Activated T-helper 1 cell treated with anti-CD3 and anti-CD28 coated beads, Interleukin-12 subunit alpha, Interleukin-12 subunit beta, Interleukin-2, Interleukin-4 antibody, amounts not matched to agents 30 ng/mL and 10 ng/mL and 1 ng/mL, durations not matched to agents 14 hours and 24 hours and 36 hours (primary cell): ENCODE results near the gene MUC5AC. TPM values are rescaled to one million over a fixed set of nuclear protein-coding genes. Genes with fewer than 3 reads are reported as not detected.
"Not testable (repeated sequence)": the region's sequence is repeated elsewhere in the genome, so short reads cannot be mapped to it uniquely, and the experiment has no call there.

Source experiments
- DNase-seq: peaks from one replicate; pipeline ENCODE4 v3.0.0; 2021; ENCODE audit warnings: low spot score
- H3K27ac Mint-ChIP-seq: one replicate; pipeline ENCODE4 v1.8.0; 2021; ENCODE audit warnings: mild to moderate bottlenecking, mixed read lengths
- H3K27me3 Mint-ChIP-seq: one replicate; pipeline ENCODE4 v1.8.0; 2022; ENCODE audit warnings: mild to moderate bottlenecking, moderate library complexity, mixed read lengths; ENCODE audit not compliant: insufficient read depth
- H3K36me3 Mint-ChIP-seq: one replicate; pipeline ENCODE4 v1.8.0; 2021; ENCODE audit warnings: low read depth, mixed read lengths
- H3K4me1 Mint-ChIP-seq: one replicate; pipeline ENCODE4 v1.8.0; 2021; ENCODE audit warnings: low read depth, mixed read lengths
- H3K4me3 Mint-ChIP-seq: one replicate; pipeline ENCODE4 v1.8.0; 2021; ENCODE audit warnings: mild to moderate bottlenecking, moderate library complexity, mixed read lengths
- H3K9me3 Mint-ChIP-seq: one replicate; pipeline ENCODE4 v1.8.0; 2021; ENCODE audit warnings: mixed read lengths
- intact Hi-C: fragments of 100-400 bp; cut with micrococcal nuclease; formaldehyde crosslinking; loops from one replicate; pipeline ENCODE4 v1.15.1; 2024
- total RNA-seq: library from RNA; stranded (reverse); gene quantifications from 2 replicates; pipeline ENCODE4 v1.2.3, GENCODE V29; 2022

Gene MUC5AC
- total RNA-seq, 1 donor from 2014 or later = not detected

GRCh38 chr11:1242289-1242688 is 84.5 kb downstream of the MUC5AC start:
- Mint-ChIP-seq H3K27me3 (no peaks in the 10 kb centered on the region), H3K4me1 (no peaks in the 10 kb centered on the region), H3K27ac (no peak overlapping the region), H3K4me3 (no peak overlapping the region), H3K36me3 (no peaks in the 10 kb centered on the region), H3K9me3 (peaks cover 3% of the 10 kb centered on the region)
- no peak for DNase-seq
- intact Hi-C loops = no loop called here

GRCh38 chr11:1242751-1243150 is 85.0 kb downstream of the MUC5AC start:
- H3K36me3 Mint-ChIP-seq, H3K9me3 Mint-ChIP-seq, DNase-seq, H3K27me3 Mint-ChIP-seq, intact Hi-C loops, H3K4me1 Mint-ChIP-seq, H3K4me3 Mint-ChIP-seq, H3K27ac Mint-ChIP-seq: not testable (repeated sequence)

- H3K27me3 Mint-ChIP-seq, H3K4me3 Mint-ChIP-seq, H3K4me1 Mint-ChIP-seq, DNase-seq, H3K9me3 Mint-ChIP-seq, H3K27ac Mint-ChIP-seq, intact Hi-C loops, H3K36me3 Mint-ChIP-seq: not testable (repeated sequence)
These were observed 85.8 kb downstream of the MUC5AC start for GRCh38 chr11:1243521-1243920.

GRCh38 chr11:1244557-1244956 is 86.8 kb downstream of the MUC5AC start:
- not testable (repeated sequence) for DNase-seq, H3K36me3 Mint-ChIP-seq

GRCh38 chr11:1245717-1246116 is 88.0 kb downstream of the MUC5AC start:
- H3K36me3 Mint-ChIP-seq, H3K4me1 Mint-ChIP-seq, DNase-seq, H3K9me3 Mint-ChIP-seq, intact Hi-C loops, H3K27ac Mint-ChIP-seq, H3K27me3 Mint-ChIP-seq, H3K4me3 Mint-ChIP-seq: not testable (repeated sequence)

More at GRCh38 chr11:1244557-1244956, 86.8 kb downstream of the MUC5AC start:
- intact Hi-C loops, H3K4me3 Mint-ChIP-seq, H3K9me3 Mint-ChIP-seq, H3K4me1 Mint-ChIP-seq, H3K27ac Mint-ChIP-seq, H3K27me3 Mint-ChIP-seq: not testable (repeated sequence)

GRCh38 chr11:1246301-1246700 is 88.5 kb downstream of the MUC5AC start:
- H3K27ac Mint-ChIP-seq, DNase-seq, H3K4me3 Mint-ChIP-seq, H3K36me3 Mint-ChIP-seq, H3K4me1 Mint-ChIP-seq, H3K27me3 Mint-ChIP-seq, intact Hi-C loops: not testable (repeated sequence)
- peaks cover 14% of the 10 kb centered on the region for H3K9me3 Mint-ChIP-seq

- intact Hi-C loops = not testable (repeated sequence)
- H3K9me3 Mint-ChIP-seq = peaks cover 11% of the 10 kb centered on the region
These were observed 89.3 kb downstream of the MUC5AC start for GRCh38 chr11:1247026-1247425.

GRCh38 chr11:1248951-1249350 is 91.2 kb downstream of the MUC5AC start:
- H3K36me3 Mint-ChIP-seq, H3K27ac Mint-ChIP-seq, H3K4me1 Mint-ChIP-seq, H3K4me3 Mint-ChIP-seq, H3K27me3 Mint-ChIP-seq, intact Hi-C loops, DNase-seq: not testable (repeated sequence)
- peaks cover 13% of the 10 kb centered on the region for H3K9me3 Mint-ChIP-seq

More at GRCh38 chr11:1247026-1247425, 89.3 kb downstream of the MUC5AC start:
- not testable (repeated sequence) for H3K27ac Mint-ChIP-seq, H3K27me3 Mint-ChIP-seq, H3K36me3 Mint-ChIP-seq, H3K4me1 Mint-ChIP-seq, H3K4me3 Mint-ChIP-seq, DNase-seq

GRCh38 chr11:1250411-1250810 is 92.7 kb downstream of the MUC5AC start:
- peaks cover 13% of the 10 kb centered on the region for H3K9me3 Mint-ChIP-seq
- H3K27ac Mint-ChIP-seq, H3K4me1 Mint-ChIP-seq, DNase-seq, intact Hi-C loops, H3K36me3 Mint-ChIP-seq, H3K27me3 Mint-ChIP-seq, H3K4me3 Mint-ChIP-seq: not testable (repeated sequence)

Other genes starting within 250 kb of the MUC5AC start
- 108 and 110 TPM in 2 replicates for gene CHID1, start 247.1 kb upstream of the MUC5AC start, total RNA-seq
- 49.7 and 60.4 TPM in 2 replicates for gene AP2A2, start 232.1 kb upstream of the MUC5AC start, total RNA-seq
- not detected in 2 replicates for gene MUC6, start 121.2 kb upstream of the MUC5AC start, total RNA-seq
- not detected in 2 replicates for gene MUC2, start 83.1 kb upstream of the MUC5AC start, total RNA-seq
- not detected in 2 replicates for gene MUC5B, start 65.1 kb downstream of the MUC5AC start, total RNA-seq
- 37.4 and 42.9 TPM in 2 replicates for gene TOLLIP, start 151.7 kb downstream of the MUC5AC start, total RNA-seq
- 0.36 and 0.47 TPM in 2 replicates for gene BRSK2, start 232.0 kb downstream of the MUC5AC start, total RNA-seq